ENCODE data around the gene HCAR2.

DNA sequence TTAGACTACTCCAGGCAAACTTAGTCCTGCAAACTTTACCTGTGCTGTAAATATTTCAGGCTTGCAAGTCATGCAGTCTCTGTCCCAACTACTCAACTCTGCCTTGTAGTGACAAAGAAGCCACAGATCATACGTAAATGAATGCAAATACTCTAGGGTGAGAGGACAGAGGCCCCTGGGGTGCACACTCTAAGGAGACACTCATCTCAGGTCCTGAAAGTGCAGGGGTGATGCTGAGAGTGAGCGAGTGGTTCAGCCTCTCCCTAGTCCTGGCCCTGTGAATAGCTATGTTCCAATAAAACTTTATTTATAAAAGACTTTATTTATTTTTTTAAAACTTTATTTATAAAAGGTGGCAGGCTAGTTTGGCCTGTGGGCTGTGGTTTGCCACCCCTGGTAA is 34.9 kb downstream of the HCAR2 start:
- TF ChIP-seq, protein P1, sequence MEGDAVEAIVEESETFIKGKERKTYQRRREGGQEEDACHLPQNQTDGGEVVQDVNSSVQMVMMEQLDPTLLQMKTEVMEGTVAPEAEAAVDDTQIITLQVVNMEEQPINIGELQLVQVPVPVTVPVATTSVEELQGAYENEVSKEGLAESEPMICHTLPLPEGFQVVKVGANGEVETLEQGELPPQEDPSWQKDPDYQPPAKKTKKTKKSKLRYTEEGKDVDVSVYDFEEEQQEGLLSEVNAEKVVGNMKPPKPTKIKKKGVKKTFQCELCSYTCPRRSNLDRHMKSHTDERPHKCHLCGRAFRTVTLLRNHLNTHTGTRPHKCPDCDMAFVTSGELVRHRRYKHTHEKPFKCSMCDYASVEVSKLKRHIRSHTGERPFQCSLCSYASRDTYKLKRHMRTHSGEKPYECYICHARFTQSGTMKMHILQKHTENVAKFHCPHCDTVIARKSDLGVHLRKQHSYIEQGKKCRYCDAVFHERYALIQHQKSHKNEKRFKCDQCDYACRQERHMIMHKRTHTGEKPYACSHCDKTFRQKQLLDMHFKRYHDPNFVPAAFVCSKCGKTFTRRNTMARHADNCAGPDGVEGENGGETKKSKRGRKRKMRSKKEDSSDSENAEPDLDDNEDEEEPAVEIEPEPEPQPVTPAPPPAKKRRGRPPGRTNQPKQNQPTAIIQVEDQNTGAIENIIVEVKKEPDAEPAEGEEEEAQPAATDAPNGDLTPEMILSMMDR (IDR thresholded peaks at IDR 0.05 in 4 of 5, conservative IDR thresholded peaks at IDR 0.05 in 1 of 5), result no peak
- TF ChIP-seq POLR2A (IDR thresholded peaks at IDR 0.05), result no peak

All from gastrocnemius medialis (tissue), 4 donors.